H1 (cell line): ENCODE results near the gene ZNF256. TPM values are rescaled to one million over a fixed set of nuclear protein-coding genes. Genes with fewer than 3 reads are reported as not detected.

Source experiments
- CTCF ChIA-PET: fragments of 300-600 bp; sonication (Branson Sonifier 250); formaldehyde crosslinking; loops from one replicate; lab custom pipeline; 2021; ENCODE audit not compliant: partially characterized antibody; lab: Charles Lee
- POLR2A ChIA-PET: fragments of 300-600 bp; sonication (Branson Sonifier 250); formaldehyde crosslinking; loops from one replicate; lab custom pipeline; 2021; ENCODE audit warnings: inconsistent platforms; ENCODE audit not compliant: partially characterized antibody; lab: Charles Lee
- DNase-seq, 2 experiments: peaks; one replicate each; pipeline versions ENCODE4 v3.0.0 to v3.0.0-alpha.2; 2010 to 2022; ENCODE audit warnings: low spot score in 2 of 2, low read depth in 1 of 2, mixed read lengths in 1 of 2
- FAIRE-seq: peaks from 2 replicates; lab custom pipeline; 2011; peaks lifted over from hg19 to GRCh38; lab: Jason Lieb, UNC
- H2AFZ ChIP-seq: 2 replicates; pipeline ENCODE4 v1.8.1; 2012; ENCODE audit warnings: low read length, inconsistent platforms
- H2AK5ac ChIP-seq: 2 replicates; pipeline ENCODE4 v1.6.1; 2013; ENCODE audit warnings: low read depth, low read length
- H2BK120ac ChIP-seq: replicated peaks from 2 replicates; pipeline ENCODE3; 2013; ENCODE audit warnings: low read depth, low read length, inconsistent platforms
- H2BK12ac ChIP-seq: 2 replicates; pipeline ENCODE4 v1.6.1; 2013; ENCODE audit warnings: low read depth, low read length
- H2BK15ac ChIP-seq: 2 replicates; pipeline ENCODE4 v1.6.1; 2013; ENCODE audit warnings: low read length
- H2BK20ac ChIP-seq: 2 replicates; pipeline ENCODE4 v1.6.1; 2013; ENCODE audit warnings: low read length
- H2BK5ac ChIP-seq: 2 replicates; pipeline ENCODE4 v1.6.1; 2013; ENCODE audit warnings: low read depth, low read length
- H3K14ac ChIP-seq: 2 replicates; pipeline ENCODE4 v1.6.1; 2013; ENCODE audit warnings: inconsistent platforms; ENCODE audit not compliant: insufficient read length
- H3K18ac ChIP-seq: 2 replicates; pipeline ENCODE4 v1.6.1; 2013; ENCODE audit warnings: low read length; ENCODE audit errors: extremely low read depth
- H3K23ac ChIP-seq: 2 replicates; pipeline ENCODE4 v1.6.1; 2013; ENCODE audit warnings: inconsistent platforms; ENCODE audit not compliant: insufficient read length
- H3K23me2 ChIP-seq: 2 replicates; pipeline ENCODE4 v1.6.1; 2013; ENCODE audit warnings: low read depth, low read length
- H3K27ac ChIP-seq: 2 replicates; pipeline ENCODE4 v1.6.1; 2011; ENCODE audit warnings: low read depth, low read length, inconsistent platforms
- H3K27me3 ChIP-seq, 4 experiments: replicated peaks in 1 of 4; 1 replicate in 1 of 4; 2 replicates in 3 of 4; pipeline versions ENCODE4 v1.6.1 to v1.8.1; 2011 to 2013; ENCODE audit warnings: low read length in 3 of 4, mild to moderate bottlenecking in 3 of 4, inconsistent platforms in 2 of 4, mixed read lengths in 2 of 4, moderate library complexity in 1 of 4; ENCODE audit not compliant: control insufficient read depth in 3 of 4, insufficient read depth in 3 of 4; ENCODE audit errors: extremely low read depth in 1 of 4
- H3K36me3 ChIP-seq, 4 experiments: 2 replicates each; pipeline versions ENCODE4 v1.6.1 to v1.8.1; 2011 to 2013; ENCODE audit warnings: mild to moderate bottlenecking in 4 of 4, low read length in 3 of 4, moderate library complexity in 2 of 4, control low read depth in 1 of 4, inconsistent platforms in 1 of 4; ENCODE audit not compliant: insufficient read depth in 4 of 4, control insufficient read depth in 2 of 4
- H3K4ac ChIP-seq: replicated peaks from 2 replicates; pipeline ENCODE3; 2013; ENCODE audit warnings: low read length, low read depth, mixed read lengths, inconsistent platforms; ENCODE audit not compliant: insufficient read length
- H3K4me1 ChIP-seq, 4 experiments: replicated peaks in 1 of 4; 1 replicate in 1 of 4; 2 replicates in 3 of 4; pipeline versions ENCODE4 v1.6.1 to v1.8.1; 2011 to 2013; ENCODE audit warnings: low read length in 3 of 4, inconsistent platforms in 2 of 4, mixed read lengths in 1 of 4; ENCODE audit not compliant: insufficient read depth in 4 of 4, control insufficient read depth in 3 of 4
- H3K4me2 ChIP-seq, 2 experiments: 2 replicates each; pipeline versions ENCODE4 v1.6.1 to v1.8.1; 2011 to 2013; ENCODE audit warnings: low read depth in 2 of 2, low read length in 2 of 2, control low read depth in 1 of 2, inconsistent platforms in 1 of 2, mild to moderate bottlenecking in 1 of 2; ENCODE audit not compliant: insufficient read depth in 1 of 2
- H3K4me3 ChIP-seq, 4 experiments: fragments of 200-600, 300-600 bp in 1 of 4; sonication (generic), shearing (Covaris generic), sonication (Bioruptor Twin) in 1 of 4; 2 replicates each; pipeline versions ENCODE4 v1.5.1 to v1.8.1; 2011 to 2016; ENCODE audit warnings: low read length in 4 of 4, low read depth in 3 of 4, control low read depth in 2 of 4, inconsistent platforms in 2 of 4, mild to moderate bottlenecking in 2 of 4, mixed read lengths in 1 of 4, moderate library complexity in 1 of 4; ENCODE audit not compliant: insufficient read depth in 2 of 4; ENCODE audit errors: extremely low read depth in 1 of 4
- H3K56ac ChIP-seq: replicated peaks from 2 replicates; pipeline ENCODE3; 2013; ENCODE audit warnings: low read depth, mild to moderate bottlenecking, mixed read lengths, low read length, inconsistent platforms; ENCODE audit not compliant: insufficient read length
- H3K79me1 ChIP-seq: 2 replicates; pipeline ENCODE4 v1.6.1; 2013; ENCODE audit warnings: low read depth, low read length, control low read depth
- H3K79me2 ChIP-seq, 2 experiments: 2 replicates each; pipeline versions ENCODE4 v1.6.1 to v1.8.1; 2012 to 2013; ENCODE audit warnings: low read length in 2 of 2, mild to moderate bottlenecking in 2 of 2, inconsistent platforms in 1 of 2; ENCODE audit not compliant: insufficient read depth in 2 of 2, control insufficient read depth in 1 of 2
- H3K9ac ChIP-seq, 4 experiments: replicated peaks in 1 of 4; 1 replicate in 1 of 4; 2 replicates in 3 of 4; pipeline versions ENCODE4 v1.6.1 to v1.8.1; 2011 to 2013; ENCODE audit warnings: low read depth in 3 of 4, low read length in 3 of 4, control low read depth in 2 of 4, mild to moderate bottlenecking in 2 of 4, moderate library complexity in 2 of 4, inconsistent platforms in 1 of 4; ENCODE audit errors: extremely low read depth in 1 of 4
- H3K9me3 ChIP-seq, 2 experiments: 2 replicates each; pipeline versions ENCODE4 v1.6.1 to v1.8.1; 2012 to 2013; ENCODE audit warnings: mild to moderate bottlenecking in 2 of 2, moderate library complexity in 2 of 2, control low read depth in 1 of 2, inconsistent platforms in 1 of 2, low read depth in 1 of 2, low read length in 1 of 2, mixed read lengths in 1 of 2; ENCODE audit not compliant: insufficient read depth in 2 of 2
- H4K20me1 ChIP-seq, 2 experiments: replicated peaks in 1 of 2; 2 replicates each; pipeline versions ENCODE3 to v1.8.1; 2011 to 2013; ENCODE audit warnings: inconsistent platforms in 2 of 2, low read length in 2 of 2, mild to moderate bottlenecking in 1 of 2; ENCODE audit not compliant: insufficient read depth in 2 of 2, control insufficient read depth in 1 of 2
- H4K5ac ChIP-seq: 2 replicates; pipeline ENCODE4 v1.6.1; 2013; ENCODE audit warnings: low read length, low read depth, mixed read lengths, inconsistent platforms; ENCODE audit not compliant: insufficient read length
- H4K8ac ChIP-seq: 2 replicates; pipeline ENCODE4 v1.8.0; 2013; ENCODE audit warnings: mild to moderate bottlenecking, moderate library complexity, low read length, inconsistent platforms; ENCODE audit not compliant: insufficient read depth; ENCODE audit errors: extremely low read depth
- H4K91ac ChIP-seq: replicated peaks from 2 replicates; pipeline ENCODE3; 2013; ENCODE audit warnings: low read length, mixed read lengths, inconsistent platforms; ENCODE audit not compliant: insufficient read length
- BRCA1 ChIP-seq: IDR thresholded peaks from 2 replicates; pipeline ENCODE4 v1.6.1; 2012; ENCODE audit warnings: low read depth, low read length, improper control_type of control experiment
- CREB1 ChIP-seq: IDR thresholded peaks from 2 replicates; pipeline ENCODE4 v1.6.1; 2012; ENCODE audit warnings: inconsistent platforms
- EP300 ChIP-seq, 2 experiments: IDR thresholded peaks; 1 replicate in 1 of 2; 2 replicates in 1 of 2; pipeline ENCODE4 v1.6.1; 2011 to 2012; ENCODE audit warnings: low read depth in 2 of 2, low read length in 2 of 2, mild to moderate bottlenecking in 2 of 2, borderline replicate concordance in 1 of 2, inconsistent platforms in 1 of 2, moderate library complexity in 1 of 2
- GTF2F1 ChIP-seq: IDR thresholded peaks from 2 replicates; pipeline ENCODE4 v1.6.1; 2012; ENCODE audit warnings: low read depth, low read length, improper control_type of control experiment, borderline replicate concordance
- POU5F1 ChIP-seq: IDR thresholded peaks from 2 replicates; pipeline ENCODE4 v1.6.1; 2011; ENCODE audit warnings: low read depth, mild to moderate bottlenecking, low read length, moderate library complexity
- SAP30 ChIP-seq: fragments of 300-600 bp; sonication (generic); IDR thresholded peaks from 2 replicates; pipeline ENCODE4 v1.7.1; 2012; ENCODE audit warnings: low read length, moderate library complexity, mild to moderate bottlenecking, inconsistent platforms; ENCODE audit not compliant: insufficient read depth, insufficient replicate concordance
- SIRT6 ChIP-seq: IDR thresholded peaks from one replicate; pipeline ENCODE4 v1.7.1; 2012; ENCODE audit warnings: low read length, inconsistent platforms
- SRF ChIP-seq: IDR thresholded peaks from 2 replicates; pipeline ENCODE4 v1.6.1; 2011; ENCODE audit warnings: mild to moderate bottlenecking, low read depth, low read length, moderate library complexity
- TCF12 ChIP-seq: IDR thresholded peaks from 2 replicates; pipeline ENCODE4 v1.6.1; 2011; ENCODE audit warnings: low read depth, mild to moderate bottlenecking, low read length
- TEAD4 ChIP-seq: IDR thresholded peaks from 2 replicates; pipeline ENCODE4 v1.6.1; 2012; ENCODE audit warnings: low read depth, low read length, inconsistent platforms, mixed read lengths
- ZNF274 ChIP-seq: IDR thresholded peaks from 2 replicates; pipeline ENCODE4 v1.7.0; 2012; ENCODE audit warnings: low read length, borderline replicate concordance; ENCODE audit errors: extremely low read depth
- WGBS, 2 experiments: shearing (Covaris generic) in 1 of 2; methylation state at CpG; one replicate each; pipeline versions ENCODE4 v1.1.6 to v1.1.7; 2013 to 2015; ENCODE audit warnings: low lambda C conversion rate in 2 of 2, mixed read lengths in 2 of 2, inconsistent platforms in 1 of 2, low coverage in 1 of 2, missing lambda C conversion rate in 1 of 2; ENCODE audit not compliant: insufficient replicate concordance in 2 of 2, insufficient coverage in 1 of 2, insufficient read length in 1 of 2; ENCODE audit errors: extremely low coverage in 1 of 2, missing lambda C conversion rate in 1 of 2; 5-methylcytosine and 5-hydroxymethylcytosine counted together
- polyA plus RNA-seq, 7 experiments: library from polyadenylated mRNA; depleted of rRNA in 3 of 7; stranded (reverse) in 5 of 7; unstranded in 2 of 7; fragments of >200 nt in 5 of 7; fragments of 200-250 nt in 2 of 7; gene quantifications; 1 replicate in 5 of 7; 2 replicates in 1 of 7; 4 replicates in 1 of 7; pipeline versions ENCODE4 v1.2.1 to v1.2.3, GENCODE V29; 2011 to 2013; ENCODE audit warnings: missing spikeins in 2 of 7, mixed read lengths in 2 of 7
- total RNA-seq: library from RNA; stranded (reverse); fragmentation: NEBNext Ultra II Directional; extraction: Animal tissue kit (Norgen Biotek cat#: 25700); gene quantifications from 2 replicates; pipeline ENCODE4 v1.2.1, GENCODE V29; 2021

Gene ZNF256
- total and polyA plus RNA-seq, 2 of the 8 experiments (the other 6 are each of a cell fraction or from before 2014, with no cell fraction given) = 6.1 to 13.5 TPM

- H3K79me1 ChIP-seq = peaks cover 10% of the 10 kb centered on the region
- no peak within 1 kb of the TSS for H3K23ac ChIP-seq
- peak within 1 kb of the TSS; percentile 59 for H4K5ac ChIP-seq
- FAIRE-seq (peak; percentile 97), DNase-seq (peak; percentile 60 to 72)
- H4K8ac ChIP-seq = peak within 1 kb of the TSS; percentile 99
- H3K4me3 ChIP-seq = peak within 1 kb of the TSS; percentile 85 to 95 (median 94)
- peak within 1 kb of the TSS; percentile 93 for H2BK5ac ChIP-seq
- H3K4me2 ChIP-seq = peak within 1 kb of the TSS; percentile 95 to 98
- H3K4me1 ChIP-seq = peaks cover 0 to 6% (median 3%) of the 10 kb centered on the region in 4 experiments; a peak in 4 of 7 replicates
- peak within 1 kb of the TSS; percentile 8 for H3K14ac ChIP-seq
- H3K9ac ChIP-seq = peak within 1 kb of the TSS; percentile 95 to 99 (median 98)
- H3K27ac ChIP-seq = peak within 1 kb of the TSS; percentile 94
- H2BK120ac ChIP-seq = no peak within 1 kb of the TSS
- CTCF ChIA-PET = interaction anchor here (1.8 kb wide), 1 partner anchor 18 kb away, joined by 5 read pairs; the partner anchor contains the start of gene ZNF417
- H3K56ac ChIP-seq = peak within 1 kb of the TSS; percentile 84
- H2AFZ ChIP-seq = peak within 1 kb of the TSS; percentile 58; the same call in 1 of the 2 replicates
- WGBS, 2 experiments = 3% methylated on average over 54 of the region's 54 CpGs; no CpG with 5 or more reads in 1 of the 2 experiments
- peak within 1 kb of the TSS; percentile 52; the same call in 1 of the 2 replicates for H3K18ac ChIP-seq
- H3K27me3 ChIP-seq = no peaks in the 10 kb centered on the region
- H3K36me3 ChIP-seq = peaks cover 8 to 32% (median 19%) of the 10 kb centered on the region in 4 experiments; a peak in 7 of 8 replicates
- 0 out of 2 replicates have a peak within 1 kb of the TSS, but pooled peaks have one; percentile 46 for H2BK15ac ChIP-seq
- H4K91ac ChIP-seq = no peak within 1 kb of the TSS
- H2BK12ac ChIP-seq = peak within 1 kb of the TSS; percentile 18; the same call in 1 of the 2 replicates
- no peaks in the 10 kb centered on the region for H4K20me1 ChIP-seq
- peaks cover 5% of the 10 kb centered on the region for H3K23me2 ChIP-seq
- H3K9me3 ChIP-seq = peaks cover 3 to 7% of the 10 kb centered on the region in 2 experiments
- no peak within 1 kb of the TSS for H2BK20ac ChIP-seq
- peaks cover 6 to 39% of the 10 kb centered on the region in 2 experiments for H3K79me2 ChIP-seq
- H2AK5ac ChIP-seq = no peak within 1 kb of the TSS
- no peak within 1 kb of the TSS for H3K4ac ChIP-seq
- POLR2A ChIA-PET = interaction anchor here (0.7 to 4.4 kb wide), 32 partner anchors 9 to 268 kb away, joined by 3 to 35 read pairs (median 4); partner anchors contain the start of genes ZNF135, ZNF256, ZNF274 and ZNF329
- TF ChIP-seq CREB1 = peak; percentile 91
- no peak for TF ChIP-seq ZNF274
- no peak for TF ChIP-seq POU5F1
- TF ChIP-seq GTF2F1 = no peak
- TF ChIP-seq EP300 (IDR thresholded peaks at IDR 0.05; ENCODE audit: borderline replicate concordance in 1 of 2, low read depth in 2 of 2, low read length in 2 of 2) = peak in 1 of 2 experiments; percentile 89; a peak in 2 of 3 replicates
- no peak for TF ChIP-seq SIRT6
- TF ChIP-seq TCF12 = no peak
- TF ChIP-seq BRCA1 = no peak; the same call in 1 of the 2 replicates
- TF ChIP-seq SAP30 = peak; percentile 25
- TF ChIP-seq SRF = 0 out of 2 replicates have a peak, but pooled peaks have one; percentile 17
- TF ChIP-seq TEAD4 = no peak
Observed at GRCh38 chr19:57934820-57935665, 12.5 kb downstream of the ZNF256 start, which contains the start of gene ZNF418. TSS of gene ZNF418 (minus strand) at chr19:57935402. CDS start at chr19:57933822, 1,580 bp downstream.
